Measurements from ENCODE around the gene KLHL22.

- no peak for TF ChIP-seq CTCF (conservative IDR thresholded peaks at IDR 0.05; ENCODE audit: low read length)
- no peak for TF ChIP-seq EZH2phosphoT487 (IDR thresholded peaks at IDR 0.05; ENCODE audit: borderline replicate concordance)
These were observed 21.8 kb upstream of the KLHL22 start for GRCh38 chr22:20517422-20517821.

Measured in Loucy (cell line).